Measurements from ENCODE around the gene DEUP1. TPM values are rescaled to one million over a fixed set of nuclear protein-coding genes. Genes with fewer than 3 reads are reported as not detected.
"Not testable (repeated sequence)": the region's sequence is repeated elsewhere in the genome, so short reads cannot be mapped to it uniquely, and the experiment has no call there.

The DEUP1 gene
- total RNA-seq, 1 experiment from 2014 or later = not detected

DNA sequence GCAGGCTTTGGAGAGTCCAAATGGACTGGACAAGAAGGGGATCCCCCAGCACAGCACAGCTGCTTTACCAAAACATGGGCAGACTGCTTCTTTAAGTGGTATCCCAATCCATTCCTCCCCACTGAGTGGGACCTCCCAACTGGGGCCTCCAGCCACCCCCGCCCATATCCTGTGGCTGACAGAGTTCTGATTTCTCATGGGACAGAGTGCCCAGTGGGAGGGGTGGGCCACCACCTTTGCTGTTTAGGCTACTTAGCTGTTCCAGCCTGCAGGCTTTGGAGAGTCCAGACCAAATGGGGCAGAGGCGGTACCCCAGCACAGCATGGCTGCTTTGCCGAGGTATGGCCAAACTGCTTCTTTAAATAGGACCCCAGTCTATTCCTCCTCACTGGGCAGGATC is 26.9 kb upstream of the DEUP1 start (continued):
- TF ChIP-seq, protein P1, sequence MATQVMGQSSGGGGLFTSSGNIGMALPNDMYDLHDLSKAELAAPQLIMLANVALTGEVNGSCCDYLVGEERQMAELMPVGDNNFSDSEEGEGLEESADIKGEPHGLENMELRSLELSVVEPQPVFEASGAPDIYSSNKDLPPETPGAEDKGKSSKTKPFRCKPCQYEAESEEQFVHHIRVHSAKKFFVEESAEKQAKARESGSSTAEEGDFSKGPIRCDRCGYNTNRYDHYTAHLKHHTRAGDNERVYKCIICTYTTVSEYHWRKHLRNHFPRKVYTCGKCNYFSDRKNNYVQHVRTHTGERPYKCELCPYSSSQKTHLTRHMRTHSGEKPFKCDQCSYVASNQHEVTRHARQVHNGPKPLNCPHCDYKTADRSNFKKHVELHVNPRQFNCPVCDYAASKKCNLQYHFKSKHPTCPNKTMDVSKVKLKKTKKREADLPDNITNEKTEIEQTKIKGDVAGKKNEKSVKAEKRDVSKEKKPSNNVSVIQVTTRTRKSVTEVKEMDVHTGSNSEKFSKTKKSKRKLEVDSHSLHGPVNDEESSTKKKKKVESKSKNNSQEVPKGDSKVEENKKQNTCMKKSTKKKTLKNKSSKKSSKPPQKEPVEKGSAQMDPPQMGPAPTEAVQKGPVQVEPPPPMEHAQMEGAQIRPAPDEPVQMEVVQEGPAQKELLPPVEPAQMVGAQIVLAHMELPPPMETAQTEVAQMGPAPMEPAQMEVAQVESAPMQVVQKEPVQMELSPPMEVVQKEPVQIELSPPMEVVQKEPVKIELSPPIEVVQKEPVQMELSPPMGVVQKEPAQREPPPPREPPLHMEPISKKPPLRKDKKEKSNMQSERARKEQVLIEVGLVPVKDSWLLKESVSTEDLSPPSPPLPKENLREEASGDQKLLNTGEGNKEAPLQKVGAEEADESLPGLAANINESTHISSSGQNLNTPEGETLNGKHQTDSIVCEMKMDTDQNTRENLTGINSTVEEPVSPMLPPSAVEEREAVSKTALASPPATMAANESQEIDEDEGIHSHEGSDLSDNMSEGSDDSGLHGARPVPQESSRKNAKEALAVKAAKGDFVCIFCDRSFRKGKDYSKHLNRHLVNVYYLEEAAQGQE (IDR thresholded peaks at IDR 0.05; ENCODE audit: low read depth) = no peak
- TF ChIP-seq SIN3A (IDR thresholded peaks at IDR 0.05; ENCODE audit: low read depth) = no peak
- TF ChIP-seq SP1 (IDR thresholded peaks at IDR 0.05; ENCODE audit: low read depth) = no peak
- TF ChIP-seq ZFX (IDR thresholded peaks at IDR 0.05) = no peak
- TF ChIP-seq EZH2phosphoT487 (IDR thresholded peaks at IDR 0.05; ENCODE audit: borderline replicate concordance) = no peak

DNA sequence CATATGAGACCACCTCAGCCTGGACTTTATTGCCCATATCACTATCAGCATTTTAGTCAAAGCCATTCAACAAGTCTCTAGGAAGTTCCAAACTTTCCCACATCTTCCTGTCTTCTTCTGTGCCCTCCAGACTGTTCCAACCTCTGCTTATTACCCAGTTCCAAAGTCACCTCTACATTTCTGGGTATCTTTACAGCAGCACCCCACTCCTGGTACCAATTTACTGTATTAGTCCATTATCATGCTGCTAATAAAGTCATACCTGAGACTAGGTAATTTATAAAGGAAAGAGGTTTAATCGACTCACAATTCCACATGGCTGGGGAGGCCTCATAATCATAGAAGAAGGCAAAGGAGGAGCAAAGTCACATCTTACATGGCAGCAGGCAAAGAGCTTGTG is 16.1 kb upstream of the DEUP1 start:
- H3K9me3 ChIP-seq (ENCODE audit: control insufficient read depth in 1 of 2, insufficient read depth in 1 of 2, low read depth in 1 of 2, low read length in 2 of 2); BruUV-seq (replicated peaks); H3K27ac ChIP-seq (ENCODE audit: low read depth, low read length); H2AFZ ChIP-seq (ENCODE audit: low read depth, low read length, poor library complexity, severe bottlenecking); H4K20me1 ChIP-seq (ENCODE audit: insufficient read depth); H3K4me1 ChIP-seq (ENCODE audit: control insufficient read depth in 1 of 2, insufficient read depth in 2 of 2, low read length in 2 of 2); CTCF ChIA-PET; ATAC-seq; intact Hi-C loops (cut with micrococcal nuclease); H3K9me2 ChIP-seq (ENCODE audit: insufficient read depth); POLR2A ChIA-PET; H3K79me2 ChIP-seq (ENCODE audit: insufficient read depth, low read length); H3K4me3 ChIP-seq (replicated peaks in 1 of 2; ENCODE audit: low read depth in 1 of 2, low read length in 2 of 2); H3K4me2 ChIP-seq (ENCODE audit: low read length); DNase-seq (ENCODE audit: low read depth, low spot score); RAD21 ChIA-PET (ENCODE audit: low non-redundant PET in 1 of 2, low total read pairs in 2 of 2, uncharacterized antibody in 2 of 2, unreplicated experiment in 2 of 2); H3K27me3 ChIP-seq (ENCODE audit: insufficient read depth, low read length); H3K9ac ChIP-seq (ENCODE audit: low read length); H3K36me3 ChIP-seq (ENCODE audit: control insufficient read depth in 1 of 2, insufficient read depth in 2 of 2, low read length in 2 of 2): not testable (repeated sequence)
